HG03469 (cell line): ENCODE measurements around the gene UGT1A7.

Experiments
- ATAC-seq: cut with Tn5 transposase; IDR thresholded peaks from one replicate; pipeline ENCODE4 v1.9.1; 2021; ENCODE audit warnings: mild to moderate bottlenecking, moderate library complexity, moderate number of reproducible peaks; ENCODE audit not compliant: unreplicated experiment

Gene UGT1A7

GRCh38 chr2:233814056-233814835 lies 132.5 kb downstream of the UGT1A7 start:
- no peak for ATAC-seq

GRCh38 chr2:233815861-233816260 lies 134.2 kb downstream of the UGT1A7 start:
- ATAC-seq: no peak

GRCh38 chr2:233816334-233816733 lies 134.6 kb downstream of the UGT1A7 start:
- ATAC-seq: no peak

GRCh38 chr2:233816771-233817170 lies 135.1 kb downstream of the UGT1A7 start:
- no peak for ATAC-seq

- no peak for ATAC-seq
Observed at GRCh38 chr2:233817361-233817911, 135.7 kb downstream of the UGT1A7 start.

GRCh38 chr2:233817995-233818638 lies 136.4 kb downstream of the UGT1A7 start:
- no peak for ATAC-seq

GRCh38 chr2:233818639-233819621 lies 137.2 kb downstream of the UGT1A7 start:
- no peak for ATAC-seq

GRCh38 chr2:233819884-233820773 lies 138.4 kb downstream of the UGT1A7 start:
- no peak for ATAC-seq

GRCh38 chr2:233820774-233821105 lies 139.0 kb downstream of the UGT1A7 start:
- ATAC-seq: no peak

GRCh38 chr2:233821196-233821595 lies 139.5 kb downstream of the UGT1A7 start:
- no peak for ATAC-seq

GRCh38 chr2:233821709-233822100 lies 140.0 kb downstream of the UGT1A7 start:
- no peak for ATAC-seq

GRCh38 chr2:233822101-233822771 lies 140.5 kb downstream of the UGT1A7 start:
- ATAC-seq: no peak
